Caki2 (cell line): ENCODE results near the gene PHF13. TPM values are rescaled to one million over a fixed set of nuclear protein-coding genes. Genes with fewer than 3 reads are reported as not detected.

Experiments used
- total RNA-seq: library from RNA; depleted of rRNA; stranded (reverse); fragments of >200 nt; shearing (Covaris generic); gene quantifications from 2 replicates; pipeline ENCODE4 v1.2.3, GENCODE V29; 2014; ENCODE audit warnings: low replicate concordance; rRNA removed

Gene PHF13
- total RNA-seq, 1 experiment from 2014 or later: 11.0 TPM

Other genes starting within 250 kb of the PHF13 start
- gene ACOT7, start 220.0 kb upstream of the PHF13 start, total RNA-seq: 145 and 177 TPM in 2 replicates
- gene HES2, start 193.8 kb upstream of the PHF13 start, total RNA-seq: 1.5 and 1.8 TPM in 2 replicates
- 4.8 and 6.9 TPM in 2 replicates for gene ESPN, start 189.0 kb upstream of the PHF13 start, total RNA-seq
- 1.8 and 4.3 TPM in 2 replicates for gene TNFRSF25, start 147.6 kb upstream of the PHF13 start, total RNA-seq
- gene PLEKHG5, start 122.1 kb upstream of the PHF13 start, total RNA-seq: 3.3 and 4.9 TPM in 2 replicates
- 11.2 and 25.5 TPM in 2 replicates for gene NOL9, start 59.2 kb upstream of the PHF13 start, total RNA-seq
- not detected in 2 replicates for gene TAS1R1, start 58.4 kb upstream of the PHF13 start, total RNA-seq
- 12.0 and 36.7 TPM in 2 replicates for gene ZBTB48, start 33.7 kb upstream of the PHF13 start, total RNA-seq
- gene KLHL21, start 10.9 kb upstream of the PHF13 start, total RNA-seq: 36.3 and 38.2 TPM in 2 replicates
- 32.9 and 44.6 TPM in 2 replicates for gene THAP3, start 11.1 kb downstream of the PHF13 start, total RNA-seq
- 34.8 and 36.9 TPM in 2 replicates for gene DNAJC11, start 88.1 kb downstream of the PHF13 start, total RNA-seq
- 102 and 152 TPM in 2 replicates for gene CAMTA1, start 171.7 kb downstream of the PHF13 start, total RNA-seq